Measurements from ENCODE around the gene SRM.
A peak's percentile ranks its signal among the peaks of the same experiment; 100 is the strongest.
"Not testable (repeated sequence)": the region's sequence is repeated elsewhere in the genome, so short reads cannot be mapped to it uniquely, and the experiment has no call there.

SRM gene

GRCh38 chr1:11059968-11060830 lies at the start of gene SRM:
Gene SRM, minus strand, starts transcription at chr1:11060018. Its CDS starts 75 bp downstream, at chr1:11059943.
- DNase-seq, result peak; percentile 83 to 87

GRCh38 chr1:11109047-11109760 lies 49.4 kb upstream of the SRM start:
- no peak for DNase-seq

- DNase-seq, result no peak
These were observed 47.8 kb upstream of the SRM start for GRCh38 chr1:11107599-11107998.

- DNase-seq, result no peak
These were observed 45.8 kb upstream of the SRM start for GRCh38 chr1:11105586-11105985.

GRCh38 chr1:11101347-11101746 lies 41.5 kb upstream of the SRM start:
- no peak for DNase-seq

GRCh38 chr1:11100806-11101205 lies 41.0 kb upstream of the SRM start:
- not testable (repeated sequence) for DNase-seq

GRCh38 chr1:11100149-11100493 lies 40.3 kb upstream of the SRM start:
- no peak for DNase-seq

- DNase-seq, result peak; percentile 93 to 94
These were observed 39.7 kb upstream of the SRM start, which contains the start of gene EXOSC10 for GRCh38 chr1:11099310-11100148. Gene EXOSC10, minus strand, starts transcription at chr1:11099869. Its CDS starts 38 bp downstream, at chr1:11099831.

GRCh38 chr1:11098931-11099309 lies 39.1 kb upstream of the SRM start:
- no peak for DNase-seq

GRCh38 chr1:11083784-11084183 lies 24.0 kb upstream of the SRM start:
- DNase-seq, result not testable (repeated sequence)

- no peak for DNase-seq
These were observed 21.1 kb upstream of the SRM start for GRCh38 chr1:11080931-11081330.

GRCh38 chr1:11078631-11079030 lies 18.8 kb upstream of the SRM start:
- no peak for DNase-seq

GRCh38 chr1:11073398-11073797 lies 13.6 kb upstream of the SRM start:
- not testable (repeated sequence) for DNase-seq

GRCh38 chr1:11072216-11072917 lies 12.5 kb upstream of the SRM start:
- DNase-seq, result no peak

- no peak for DNase-seq
These were observed 11.8 kb upstream of the SRM start for GRCh38 chr1:11071463-11072215.

GRCh38 chr1:11070876-11071275 lies 11.1 kb upstream of the SRM start:
- no peak for DNase-seq

- no peak for DNase-seq
These were observed 9.0 kb upstream of the SRM start for GRCh38 chr1:11068600-11069473.

- no peak for DNase-seq
These were observed 8.1 kb upstream of the SRM start for GRCh38 chr1:11067716-11068599.

- no peak for DNase-seq
These were observed 6.0 kb upstream of the SRM start for GRCh38 chr1:11065796-11066195.

GRCh38 chr1:11064942-11065341 lies 5.1 kb upstream of the SRM start:
- DNase-seq, result no peak
